ENCODE measurements around the gene FAM110D. TPM values are rescaled to one million over a fixed set of nuclear protein-coding genes. Genes with fewer than 3 reads are reported as not detected.

Gene FAM110D
- polyA plus RNA-seq, 1 donor from 2014 or later = 0.31 TPM

DNA sequence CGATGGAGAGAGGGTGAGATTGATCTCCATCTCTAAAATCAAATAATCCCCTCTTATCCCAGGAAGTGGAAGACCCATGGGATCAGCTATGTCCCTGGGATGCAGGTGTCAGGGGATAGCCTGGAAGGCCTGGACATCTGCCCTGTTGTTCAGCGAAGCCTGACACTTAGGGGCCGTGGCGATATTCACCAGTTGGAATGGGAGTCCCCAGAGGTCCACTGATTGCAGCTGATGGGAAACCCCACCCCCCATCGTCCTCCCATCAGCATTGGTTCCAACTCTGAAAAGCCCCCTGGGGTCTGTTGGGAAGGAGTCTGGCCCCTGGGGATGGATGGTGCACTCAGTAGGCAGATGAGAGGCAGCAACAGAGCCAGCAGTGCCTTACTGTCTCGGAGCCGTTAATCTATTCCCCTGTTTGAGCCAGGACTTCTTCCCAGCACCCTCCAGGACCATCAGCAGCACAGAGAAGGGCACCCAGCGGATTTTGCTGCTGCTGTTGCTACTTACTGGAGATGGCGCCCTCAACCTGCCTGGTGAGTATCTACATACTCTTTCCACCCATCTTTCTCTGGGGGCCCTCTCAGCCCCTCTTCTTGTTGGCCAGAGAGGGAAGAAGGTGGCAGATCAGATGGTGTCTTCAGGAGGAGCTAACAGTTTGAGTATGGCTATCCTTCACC is 44.9 kb downstream of the FAM110D start:
- no peak overlapping the region for H3K27ac ChIP-seq (ENCODE audit: low read length)
- no peaks in the 10 kb centered on the region for H3K9me2 ChIP-seq (ENCODE audit: insufficient read depth, low read length)
- H3K27me3 ChIP-seq (ENCODE audit: insufficient read depth, low read depth, low read length) = no peaks in the 10 kb centered on the region
- H3K36me3 ChIP-seq (ENCODE audit: insufficient read depth, low read length) = no peaks in the 10 kb centered on the region
- no peak overlapping the region for H3K9ac ChIP-seq (ENCODE audit: low read length)
- no peaks in the 10 kb centered on the region for H4K20me1 ChIP-seq (ENCODE audit: insufficient read depth)
- TF ChIP-seq SMC3 (conservative IDR thresholded peaks at IDR 0.05; ENCODE audit: poor library complexity) (no peak), POLR2AphosphoS5 (IDR thresholded peaks at IDR 0.05) (no peak), EP300 (conservative IDR thresholded peaks at IDR 0.05; ENCODE audit: poor library complexity, severe bottlenecking) (no peak), RAD21 (conservative IDR thresholded peaks at IDR 0.05) (no peak), EZH2 (IDR thresholded peaks at IDR 0.05; ENCODE audit: borderline replicate concordance, insufficient read depth, low read length, poor library complexity, severe bottlenecking) (no peak), MXI1 (conservative IDR thresholded peaks at IDR 0.05; ENCODE audit: poor library complexity, severe bottlenecking) (no peak), TAF1 (IDR thresholded peaks at IDR 0.05; ENCODE audit: low read depth) (no peak), CTCF (IDR thresholded peaks at IDR 0.05; ENCODE audit: poor library complexity, severe bottlenecking) (no peak)
- TF ChIP-seq, protein P1, sequence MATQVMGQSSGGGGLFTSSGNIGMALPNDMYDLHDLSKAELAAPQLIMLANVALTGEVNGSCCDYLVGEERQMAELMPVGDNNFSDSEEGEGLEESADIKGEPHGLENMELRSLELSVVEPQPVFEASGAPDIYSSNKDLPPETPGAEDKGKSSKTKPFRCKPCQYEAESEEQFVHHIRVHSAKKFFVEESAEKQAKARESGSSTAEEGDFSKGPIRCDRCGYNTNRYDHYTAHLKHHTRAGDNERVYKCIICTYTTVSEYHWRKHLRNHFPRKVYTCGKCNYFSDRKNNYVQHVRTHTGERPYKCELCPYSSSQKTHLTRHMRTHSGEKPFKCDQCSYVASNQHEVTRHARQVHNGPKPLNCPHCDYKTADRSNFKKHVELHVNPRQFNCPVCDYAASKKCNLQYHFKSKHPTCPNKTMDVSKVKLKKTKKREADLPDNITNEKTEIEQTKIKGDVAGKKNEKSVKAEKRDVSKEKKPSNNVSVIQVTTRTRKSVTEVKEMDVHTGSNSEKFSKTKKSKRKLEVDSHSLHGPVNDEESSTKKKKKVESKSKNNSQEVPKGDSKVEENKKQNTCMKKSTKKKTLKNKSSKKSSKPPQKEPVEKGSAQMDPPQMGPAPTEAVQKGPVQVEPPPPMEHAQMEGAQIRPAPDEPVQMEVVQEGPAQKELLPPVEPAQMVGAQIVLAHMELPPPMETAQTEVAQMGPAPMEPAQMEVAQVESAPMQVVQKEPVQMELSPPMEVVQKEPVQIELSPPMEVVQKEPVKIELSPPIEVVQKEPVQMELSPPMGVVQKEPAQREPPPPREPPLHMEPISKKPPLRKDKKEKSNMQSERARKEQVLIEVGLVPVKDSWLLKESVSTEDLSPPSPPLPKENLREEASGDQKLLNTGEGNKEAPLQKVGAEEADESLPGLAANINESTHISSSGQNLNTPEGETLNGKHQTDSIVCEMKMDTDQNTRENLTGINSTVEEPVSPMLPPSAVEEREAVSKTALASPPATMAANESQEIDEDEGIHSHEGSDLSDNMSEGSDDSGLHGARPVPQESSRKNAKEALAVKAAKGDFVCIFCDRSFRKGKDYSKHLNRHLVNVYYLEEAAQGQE (IDR thresholded peaks at IDR 0.05; ENCODE audit: borderline replicate concordance) = no peak
- H3K9me3 ChIP-seq (ENCODE audit: low read length) = no peaks in the 10 kb centered on the region
- no peaks in the 10 kb centered on the region for H3F3A ChIP-seq (ENCODE audit: insufficient read depth, low read length, poor library complexity, severe bottlenecking)
- no peaks in the 10 kb centered on the region for H3K79me2 ChIP-seq (replicated peaks; ENCODE audit: insufficient read depth, low read length)
- H2AFZ ChIP-seq (ENCODE audit: low read depth, low read length) = no peak overlapping the region
- no peak overlapping the region for H3K4me2 ChIP-seq (ENCODE audit: low read length)
- H3K4me3 ChIP-seq (ENCODE audit: low read length) = no peak overlapping the region

DNA sequence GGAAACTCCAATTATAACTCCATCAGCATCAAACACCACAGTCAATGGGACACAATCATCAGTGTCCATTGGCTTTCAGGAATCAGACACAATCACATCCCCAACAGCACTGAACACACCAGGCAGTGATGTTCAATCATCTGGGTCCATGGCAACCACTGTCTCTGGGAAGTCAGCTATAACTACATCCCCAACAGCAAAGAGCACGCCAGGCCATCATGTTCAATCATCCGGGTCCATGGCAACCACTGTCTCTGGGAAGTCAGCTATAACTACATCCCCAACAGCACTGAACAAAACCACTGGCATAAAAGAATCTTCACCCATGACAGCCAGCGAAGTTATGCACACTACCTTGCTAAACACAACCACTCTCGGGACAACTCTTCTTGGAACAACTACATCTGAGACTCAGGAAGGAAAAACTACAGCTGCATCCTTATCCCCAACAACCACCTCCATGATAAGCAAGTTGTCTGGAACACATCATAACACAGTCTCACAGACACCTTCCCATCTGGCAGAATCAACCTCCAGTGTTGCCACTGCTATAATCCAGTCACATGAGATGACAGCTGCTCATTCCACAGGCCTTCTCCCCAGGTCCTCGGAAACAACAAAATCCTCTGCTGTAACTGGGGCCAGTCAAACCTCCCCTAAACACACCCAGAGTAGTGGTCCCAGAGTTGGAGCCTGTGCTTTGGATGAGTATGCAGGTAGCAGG is 51.4 kb downstream of the FAM110D start:
- peak overlapping the region; percentile 54 for H3K27ac ChIP-seq (ENCODE audit: low read length)
- H3K4me2 ChIP-seq (ENCODE audit: low read length) = peak overlapping the region; percentile 31
- H3K4me3 ChIP-seq (ENCODE audit: low read length) = peak overlapping the region; percentile 21
- H3K9me2 ChIP-seq (ENCODE audit: insufficient read depth, low read length) = no peaks in the 10 kb centered on the region
- peak overlapping the region; percentile 17 for H2AFZ ChIP-seq (ENCODE audit: low read depth, low read length)
- H3K79me2 ChIP-seq (replicated peaks; ENCODE audit: insufficient read depth, low read length) = no peaks in the 10 kb centered on the region
- H3K9me3 ChIP-seq (ENCODE audit: low read length) = no peaks in the 10 kb centered on the region
- H3K27me3 ChIP-seq (ENCODE audit: insufficient read depth, low read depth, low read length) = no peaks in the 10 kb centered on the region
- TF ChIP-seq TAF1 (IDR thresholded peaks at IDR 0.05; ENCODE audit: low read depth) = no peak
- no peak for TF ChIP-seq EP300 (conservative IDR thresholded peaks at IDR 0.05; ENCODE audit: poor library complexity, severe bottlenecking)
- TF ChIP-seq MXI1 (conservative IDR thresholded peaks at IDR 0.05; ENCODE audit: poor library complexity, severe bottlenecking) = no peak
- no peak for TF ChIP-seq SMC3 (conservative IDR thresholded peaks at IDR 0.05; ENCODE audit: poor library complexity)
- TF ChIP-seq RAD21 (conservative IDR thresholded peaks at IDR 0.05) = no peak
- no peak for TF ChIP-seq EZH2 (IDR thresholded peaks at IDR 0.05; ENCODE audit: borderline replicate concordance, insufficient read depth, low read length, poor library complexity, severe bottlenecking)
- TF ChIP-seq, protein P1 (IDR thresholded peaks at IDR 0.05; ENCODE audit: borderline replicate concordance) = no peak
- TF ChIP-seq POLR2AphosphoS5 (IDR thresholded peaks at IDR 0.05) = no peak
- no peak for TF ChIP-seq CTCF (IDR thresholded peaks at IDR 0.05; ENCODE audit: poor library complexity, severe bottlenecking)
- no peaks in the 10 kb centered on the region for H3F3A ChIP-seq (ENCODE audit: insufficient read depth, low read length, poor library complexity, severe bottlenecking)
- no peak overlapping the region for H3K9ac ChIP-seq (ENCODE audit: low read length)
- no peaks in the 10 kb centered on the region for H3K36me3 ChIP-seq (ENCODE audit: insufficient read depth, low read length)
- H4K20me1 ChIP-seq (ENCODE audit: insufficient read depth) = no peaks in the 10 kb centered on the region
